DMS 273 (cell line): ENCODE measurements around the gene NFATC3.

ENCODE experiments used
- DNase-seq: peaks from one replicate; lab custom pipeline; 2025; ENCODE audit not compliant: unreplicated experiment; lab: John Stamatoyannopoulos, UW

Gene NFATC3

DNA sequence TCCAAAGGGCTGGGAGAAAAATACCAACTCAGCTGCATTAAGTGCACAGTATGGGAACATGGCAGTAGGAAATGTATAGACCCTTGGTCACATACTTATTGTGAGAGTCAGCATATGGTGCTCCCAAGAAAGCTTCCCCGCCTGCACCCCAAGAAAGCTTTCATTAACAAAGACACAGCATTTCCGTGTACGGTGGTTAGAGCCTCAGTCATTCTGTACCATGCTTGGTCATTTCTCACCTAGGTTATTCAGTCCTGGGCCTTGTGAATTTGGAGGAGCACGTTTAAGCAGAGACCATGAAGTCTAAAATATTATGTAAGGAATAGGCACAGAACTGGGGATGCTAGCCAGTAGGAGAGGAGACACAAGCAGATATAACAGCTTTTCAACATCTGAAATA lies 94.7 kb downstream of the NFATC3 start:
- no peak for DNase-seq

DNA sequence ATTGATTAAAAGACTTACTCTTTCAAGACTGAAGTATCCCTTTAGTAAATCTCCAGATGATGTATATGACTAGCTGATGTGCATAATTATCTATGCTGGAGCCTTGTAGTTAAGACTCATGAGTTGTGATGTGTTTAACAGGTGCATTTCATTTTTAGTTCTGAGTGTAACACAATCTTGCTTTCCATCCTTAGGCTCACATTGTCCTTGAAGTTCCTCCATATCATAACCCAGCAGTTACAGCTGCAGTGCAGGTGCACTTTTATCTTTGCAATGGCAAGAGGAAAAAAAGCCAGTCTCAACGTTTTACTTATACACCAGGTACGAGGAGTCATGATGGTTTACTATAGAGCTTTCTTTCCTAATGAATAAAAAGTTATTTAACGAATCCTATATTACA lies 97.9 kb downstream of the NFATC3 start:
- no peak for DNase-seq

DNA sequence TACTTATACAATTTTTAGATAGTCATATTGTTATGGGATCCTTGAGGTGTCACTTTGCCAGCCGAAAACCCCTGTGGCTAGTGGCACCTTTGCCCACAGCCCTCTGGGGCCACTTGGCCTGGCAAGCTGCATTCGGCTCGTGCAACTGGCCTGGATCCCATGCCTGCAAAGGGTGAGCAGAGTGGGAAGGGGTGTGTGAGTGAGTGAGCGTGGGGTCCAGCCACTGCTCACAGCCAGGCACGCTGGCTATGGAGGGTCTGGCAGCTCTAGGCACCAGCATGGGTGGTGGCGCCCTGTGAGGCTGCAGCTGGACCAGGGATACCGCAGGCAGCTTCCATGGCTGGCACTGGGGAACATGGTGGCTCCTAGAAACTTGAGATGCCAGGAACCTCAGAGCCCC lies 101.7 kb downstream of the NFATC3 start:
- DNase-seq, result no peak

DNA sequence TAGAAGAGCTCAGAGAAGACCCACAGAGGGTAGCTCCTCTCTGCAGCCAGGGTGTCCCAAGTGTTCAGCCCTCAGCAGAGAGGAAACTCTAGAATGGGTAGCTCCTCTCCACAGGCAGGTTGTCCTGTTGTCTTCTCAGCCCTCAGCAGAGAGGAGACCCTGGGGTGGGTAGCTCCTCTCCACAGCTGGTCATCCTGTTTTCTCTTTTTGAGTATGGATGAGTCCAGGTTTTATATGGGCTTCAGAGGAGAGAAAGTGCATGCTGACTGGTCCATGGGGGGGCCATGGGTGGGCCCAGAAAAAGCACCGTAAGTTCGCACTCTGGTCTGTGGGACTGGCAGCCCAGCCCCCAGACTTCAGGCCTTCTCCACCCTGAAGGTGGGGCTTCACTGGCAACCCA lies 102.3 kb downstream of the NFATC3 start:
- DNase-seq, result no peak

DNA sequence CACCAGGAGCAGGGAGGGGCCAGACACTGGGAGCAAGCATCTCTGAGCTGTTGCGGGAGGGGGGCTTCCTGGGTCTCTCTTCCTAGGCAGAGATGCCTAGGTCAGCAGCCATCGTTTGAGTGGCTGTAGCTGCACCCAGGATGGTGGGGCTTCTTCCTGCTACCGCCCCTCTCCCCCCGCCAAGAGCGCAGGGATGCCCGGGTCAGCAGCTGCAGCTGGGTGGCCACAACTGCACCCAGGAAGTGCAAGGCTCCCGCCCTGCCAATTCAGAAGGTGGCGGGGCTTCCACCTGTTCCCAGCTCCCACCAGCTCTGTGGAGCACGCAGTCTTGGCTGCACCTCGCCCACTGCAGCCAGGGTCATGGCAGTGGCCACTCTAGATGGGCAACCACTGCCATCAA lies 103.0 kb downstream of the NFATC3 start:
- no peak for DNase-seq

DNA sequence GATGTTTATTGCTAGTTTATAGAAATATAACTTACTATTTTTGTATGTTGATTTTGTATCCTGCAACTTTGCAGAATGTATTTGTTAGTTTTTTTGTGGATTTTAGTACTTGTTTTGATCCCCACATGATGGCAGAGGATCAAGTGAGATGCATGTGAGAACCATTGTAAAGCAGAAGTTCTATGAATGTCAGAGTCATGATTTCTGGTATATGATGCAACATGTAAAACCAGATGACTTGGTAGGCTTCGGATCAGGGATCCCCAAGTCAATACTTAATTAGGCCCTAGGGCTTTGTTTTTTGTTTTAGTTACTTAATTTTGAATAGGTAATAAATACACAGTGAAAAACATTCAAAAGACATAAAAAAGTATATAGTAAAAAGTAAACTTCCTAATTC lies 104.9 kb downstream of the NFATC3 start:
- no peak for DNase-seq

DNA sequence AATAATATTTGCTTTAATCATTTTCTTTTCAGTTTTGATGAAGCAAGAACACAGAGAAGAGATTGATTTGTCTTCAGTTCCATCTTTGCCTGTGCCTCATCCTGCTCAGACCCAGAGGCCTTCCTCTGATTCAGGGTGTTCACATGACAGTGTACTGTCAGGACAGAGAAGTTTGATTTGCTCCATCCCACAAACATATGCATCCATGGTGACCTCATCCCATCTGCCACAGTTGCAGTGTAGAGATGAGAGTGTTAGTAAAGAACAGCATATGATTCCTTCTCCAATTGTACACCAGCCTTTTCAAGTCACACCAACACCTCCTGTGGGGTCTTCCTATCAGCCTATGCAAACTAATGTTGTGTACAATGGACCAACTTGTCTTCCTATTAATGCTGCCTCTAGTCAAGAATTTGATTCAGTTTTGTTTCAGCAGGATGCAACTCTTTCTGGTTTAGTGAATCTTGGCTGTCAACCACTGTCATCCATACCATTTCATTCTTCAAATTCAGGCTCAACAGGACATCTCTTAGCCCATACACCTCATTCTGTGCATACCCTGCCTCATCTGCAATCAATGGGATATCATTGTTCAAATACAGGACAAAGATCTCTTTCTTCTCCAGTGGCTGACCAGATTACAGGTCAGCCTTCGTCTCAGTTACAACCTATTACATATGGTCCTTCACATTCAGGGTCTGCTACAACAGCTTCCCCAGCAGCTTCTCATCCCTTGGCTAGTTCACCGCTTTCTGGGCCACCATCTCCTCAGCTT lies 105.8 kb downstream of the NFATC3 start:
- peak; percentile 41 for DNase-seq

DNA sequence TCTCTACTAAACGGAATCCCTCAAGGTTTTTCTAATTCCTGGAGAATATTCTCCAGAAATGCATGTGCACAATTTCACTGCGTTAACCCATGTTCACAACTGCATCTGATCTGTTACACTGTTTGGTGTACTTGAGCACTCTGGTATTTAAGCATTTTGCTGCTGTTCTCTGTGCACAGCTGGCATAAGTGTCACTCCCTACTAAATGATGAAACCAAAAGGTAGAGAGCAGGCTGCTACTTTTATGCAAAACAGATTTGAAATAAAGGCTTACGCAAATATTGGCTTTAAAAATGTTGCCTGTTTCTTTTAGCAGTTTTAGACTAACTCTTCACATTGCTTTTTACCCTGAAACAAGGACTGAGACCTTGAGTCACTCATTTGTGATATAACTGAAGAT lies 109.1 kb downstream of the NFATC3 start:
- DNase-seq, result no peak

DNA sequence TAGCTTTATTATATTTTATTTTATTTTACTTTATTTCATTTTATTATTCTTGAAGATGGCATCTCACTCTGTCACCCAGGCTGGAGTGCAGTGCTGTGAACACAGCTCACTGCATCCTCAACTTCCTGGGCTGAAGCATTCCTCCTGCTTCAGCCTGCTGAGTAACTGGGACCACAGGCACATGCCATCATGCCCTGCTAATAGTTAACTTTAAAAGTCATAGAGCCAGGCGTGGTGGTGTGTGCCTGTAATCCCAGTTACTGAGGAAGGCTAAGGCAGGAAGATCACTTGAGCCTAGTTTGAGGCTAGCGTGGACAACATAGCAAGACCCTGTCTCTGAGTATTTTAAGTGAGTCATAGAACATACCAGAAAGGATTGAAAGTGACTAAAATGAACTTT lies 112.1 kb downstream of the NFATC3 start:
- no peak for DNase-seq

DNA sequence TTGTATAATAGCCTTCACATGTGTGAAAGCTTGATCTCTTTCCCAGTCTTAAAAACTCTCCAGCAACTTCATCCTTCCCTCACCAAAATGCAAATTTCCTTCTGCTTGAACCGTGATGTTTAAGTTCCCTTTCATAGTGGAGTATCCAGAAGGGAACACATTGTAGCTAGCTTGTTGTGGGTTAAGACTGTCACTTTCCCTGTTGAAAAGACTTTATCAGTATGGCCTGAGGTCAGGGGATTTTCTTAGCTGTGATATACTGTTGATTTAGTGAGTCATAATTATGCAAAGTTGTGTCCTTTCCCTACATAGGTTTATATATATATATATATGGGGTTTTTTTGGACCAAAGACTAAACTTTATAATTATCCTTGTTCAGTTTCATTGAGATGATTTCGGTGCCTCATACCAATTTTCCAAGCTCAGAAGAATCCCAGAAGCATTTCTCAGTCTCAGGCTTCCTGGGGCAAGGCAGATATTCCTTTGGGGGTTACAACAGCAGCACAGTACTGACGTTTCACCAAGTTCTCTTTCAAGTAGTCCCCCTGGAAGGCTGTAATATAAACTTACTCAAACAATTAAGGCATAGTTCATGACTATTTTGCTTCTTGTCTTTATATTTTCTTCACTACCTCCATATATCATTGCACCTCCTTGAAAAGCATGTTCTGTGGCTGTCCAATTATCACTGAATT lies 115.1 kb downstream of the NFATC3 start:
- DNase-seq, result no peak

DNA sequence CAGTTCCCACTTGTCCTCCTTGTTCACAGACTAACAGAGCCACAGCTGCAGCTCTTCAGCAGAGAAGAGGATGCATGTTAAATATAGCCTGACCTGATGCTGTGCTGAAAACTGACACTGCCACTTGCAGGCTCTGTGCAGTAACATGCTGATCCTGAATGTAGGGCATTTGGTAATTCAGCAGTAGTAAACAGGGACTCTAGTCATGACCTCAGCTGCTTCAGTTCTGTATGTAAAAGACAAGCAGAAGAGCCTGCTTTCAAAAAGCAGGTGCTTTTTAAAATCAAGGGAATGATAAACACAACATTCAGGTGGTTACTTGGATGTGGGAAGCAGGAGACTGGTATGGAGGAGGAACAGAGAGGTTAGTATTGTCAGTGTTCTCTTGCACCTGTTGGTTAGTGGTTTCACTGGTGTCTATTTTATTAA lies 116.9 kb downstream of the NFATC3 start:
- peak; percentile 36 for DNase-seq

DNA sequence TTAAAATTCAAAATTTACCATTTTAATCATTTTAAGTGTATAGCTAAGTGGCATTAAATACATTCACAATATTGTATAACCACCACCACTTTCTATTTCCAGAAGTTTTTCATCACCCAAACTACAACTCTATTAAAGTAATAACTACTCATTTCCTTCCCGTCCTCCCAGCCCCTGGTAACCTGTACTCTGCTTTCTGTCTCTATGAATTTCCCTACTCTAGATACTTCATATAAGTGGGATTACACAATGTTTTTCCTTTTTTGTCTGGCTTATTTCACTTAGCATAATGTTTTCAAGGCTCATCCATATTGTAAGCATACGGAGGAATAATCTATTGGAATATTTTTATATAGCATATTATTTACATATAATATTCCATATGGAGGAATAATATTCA lies 121.1 kb downstream of the NFATC3 start:
- DNase-seq, result no peak

DNA sequence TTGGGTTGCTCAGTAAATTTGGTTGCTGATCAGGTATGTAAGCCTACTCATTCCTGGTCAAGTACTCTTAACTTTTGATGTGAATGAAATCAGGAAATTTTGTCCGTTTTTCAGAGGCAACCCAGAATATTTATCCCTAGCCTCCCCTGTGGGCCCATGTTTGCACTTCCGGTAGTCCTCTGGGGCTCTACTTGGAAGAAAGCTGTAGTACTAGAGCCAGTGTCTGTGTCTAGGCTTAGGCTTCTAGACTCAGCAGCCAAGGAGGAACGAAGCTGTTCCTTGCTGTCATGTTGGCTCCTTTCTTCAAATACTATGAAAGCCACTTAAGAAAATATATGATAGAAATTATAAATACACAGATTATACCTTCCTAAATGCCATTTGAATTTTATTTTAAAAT lies 129.6 kb downstream of the NFATC3 start:
- no peak for DNase-seq

DNA sequence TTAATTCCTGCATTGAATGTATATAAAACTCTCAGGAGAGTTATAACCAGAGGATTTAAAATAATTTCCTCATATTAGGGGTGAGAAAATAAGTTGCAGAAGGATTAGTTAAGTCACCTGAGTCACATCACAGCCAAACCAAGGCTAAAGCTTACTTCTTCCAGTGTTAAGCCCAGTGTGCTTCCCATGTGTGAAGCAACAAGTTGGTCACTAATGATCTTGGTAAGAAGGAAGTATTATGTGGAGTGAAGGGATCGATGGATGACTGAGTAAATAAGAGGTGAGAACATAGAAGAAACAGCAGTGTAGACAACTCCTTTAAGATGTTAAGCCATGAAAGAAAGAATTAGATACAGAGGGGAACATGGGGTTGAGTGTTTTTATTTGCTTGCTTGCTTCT lies 130.1 kb downstream of the NFATC3 start:
- no peak for DNase-seq

DNA sequence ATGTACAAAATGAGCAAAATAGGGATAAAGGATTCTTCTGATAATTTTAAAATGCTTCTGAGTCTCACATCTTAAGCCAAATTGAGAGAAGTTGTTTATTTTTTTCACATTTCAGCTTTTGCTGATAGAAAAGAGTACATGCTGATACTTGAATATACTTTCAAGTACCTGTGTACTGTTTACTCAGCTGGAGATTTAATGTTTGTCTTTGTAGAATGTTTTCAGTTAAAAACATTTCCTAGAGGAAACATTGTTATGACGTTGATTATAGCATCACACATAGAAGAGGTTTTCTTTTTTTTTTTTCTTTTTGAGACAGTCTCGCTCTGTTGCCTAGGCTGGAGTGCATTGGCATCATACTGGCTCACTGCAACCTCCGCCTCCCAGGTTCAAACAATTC lies 131.1 kb downstream of the NFATC3 start:
- no peak for DNase-seq

DNA sequence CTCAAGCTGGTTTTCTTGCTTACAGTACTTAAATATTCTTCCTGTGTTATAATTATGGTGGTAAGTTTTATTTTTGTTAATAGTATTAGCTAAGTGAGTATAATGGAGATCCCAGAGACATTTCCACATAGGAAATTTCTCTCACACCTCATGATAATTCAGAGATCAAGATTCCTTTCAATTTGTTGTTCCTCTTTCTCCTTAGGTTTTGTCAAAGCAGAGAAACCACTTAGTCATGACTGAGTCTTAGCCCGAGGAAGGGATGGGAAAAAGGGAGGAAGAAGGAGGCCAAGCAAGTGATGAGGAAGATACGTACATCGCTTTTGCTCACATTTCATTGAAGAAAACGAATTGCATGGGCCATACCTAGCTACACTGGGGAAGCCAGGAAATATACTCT lies 132.3 kb downstream of the NFATC3 start:
- no peak for DNase-seq

DNA sequence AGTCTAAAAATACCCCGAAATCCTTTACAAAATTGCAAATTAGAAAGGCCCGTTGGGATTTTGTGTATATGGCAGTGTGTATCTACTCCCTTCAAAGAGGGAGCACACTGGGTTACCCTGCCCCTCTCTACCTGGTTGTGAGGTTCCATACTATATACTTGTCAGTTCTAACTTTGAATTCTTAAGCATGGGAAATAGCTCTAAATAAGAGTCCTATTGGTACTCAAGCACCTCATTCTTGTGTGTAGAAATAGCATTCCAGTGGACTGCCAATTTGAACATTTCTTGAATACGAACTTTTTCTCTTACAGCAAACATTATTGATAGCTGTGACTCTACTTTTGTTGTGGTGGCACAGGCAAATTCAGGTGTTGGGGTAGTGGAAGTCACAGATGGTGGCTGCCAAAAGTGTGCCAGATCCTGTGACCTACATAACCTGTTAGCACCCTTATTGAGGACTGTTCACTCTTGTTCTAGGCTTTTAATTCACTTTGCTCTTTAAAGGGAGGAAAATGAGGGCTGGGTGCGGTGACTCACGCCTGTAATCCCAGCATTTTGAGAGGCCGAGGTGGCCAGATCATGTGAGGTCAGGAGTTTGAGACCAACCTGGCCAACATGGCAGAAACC lies 134.7 kb downstream of the NFATC3 start:
- DNase-seq, result no peak

DNA sequence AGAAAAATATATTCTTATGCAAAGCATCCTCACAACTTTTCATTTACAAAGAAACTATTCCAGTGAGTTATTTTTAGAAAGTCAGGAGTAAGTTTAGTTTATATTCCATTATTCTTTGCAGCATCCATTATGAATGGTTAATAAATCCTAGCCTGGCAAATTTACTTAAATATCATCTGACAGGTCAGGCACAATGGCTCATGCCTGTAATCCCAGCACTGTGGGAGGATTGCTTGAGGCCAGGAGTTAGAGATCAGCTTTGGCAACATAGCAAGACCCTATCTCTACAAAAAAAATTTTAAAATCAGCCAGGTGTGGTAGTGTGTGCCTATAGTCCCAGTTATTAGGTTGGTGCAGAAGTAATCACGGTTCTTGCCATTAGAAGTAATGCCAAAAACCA lies 137.9 kb downstream of the NFATC3 start:
- no peak for DNase-seq

DNA sequence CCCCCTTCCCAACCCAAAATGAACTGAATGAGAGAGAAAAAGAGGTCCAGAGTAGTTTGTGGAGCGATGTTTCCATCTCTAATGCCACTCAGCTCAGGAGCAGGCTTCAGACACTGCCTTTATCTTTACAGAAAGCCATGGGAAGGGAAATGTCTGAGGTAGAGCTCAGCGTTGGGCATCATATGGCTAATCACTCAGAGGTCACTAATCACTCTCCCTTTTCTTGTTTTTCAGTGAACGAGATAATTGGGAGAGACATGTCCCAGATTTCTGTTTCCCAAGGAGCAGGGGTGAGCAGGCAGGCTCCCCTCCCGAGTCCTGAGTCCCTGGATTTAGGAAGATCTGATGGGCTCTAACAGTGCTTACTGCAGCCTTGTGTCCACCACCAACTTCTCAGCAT lies 140.9 kb downstream of the NFATC3 start:
- DNase-seq, result no peak

DNA sequence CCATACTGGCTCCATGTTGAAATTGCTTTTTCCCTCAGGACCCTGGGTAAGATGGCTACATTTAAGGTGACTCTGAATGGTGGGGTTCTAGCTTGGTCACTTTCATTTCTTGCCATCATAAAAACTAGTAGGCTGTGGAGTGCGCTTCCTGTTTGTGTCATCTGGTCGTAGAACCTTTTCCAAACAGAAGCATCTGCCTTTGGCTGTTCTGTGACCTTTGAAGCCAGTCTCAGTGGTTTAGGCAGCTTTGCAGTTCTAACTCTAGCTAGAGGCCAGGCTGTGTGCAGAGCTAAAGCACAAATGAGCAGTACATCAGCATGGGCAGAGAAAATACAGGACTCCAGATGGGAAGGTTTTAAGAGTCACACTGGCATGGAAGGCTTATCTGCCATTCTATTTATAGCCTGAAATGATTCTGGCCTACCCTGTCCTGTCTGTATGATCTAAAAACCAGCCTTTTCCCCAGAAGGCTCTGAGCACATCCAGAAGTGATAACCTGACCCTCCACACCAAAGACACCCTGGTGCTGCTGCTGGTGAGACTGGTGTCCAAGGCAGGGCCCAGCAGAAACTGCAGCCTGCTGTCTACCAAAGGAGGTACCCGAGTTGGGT lies 142.1 kb downstream of the NFATC3 start:
- peak; percentile 62 for DNase-seq

DNA sequence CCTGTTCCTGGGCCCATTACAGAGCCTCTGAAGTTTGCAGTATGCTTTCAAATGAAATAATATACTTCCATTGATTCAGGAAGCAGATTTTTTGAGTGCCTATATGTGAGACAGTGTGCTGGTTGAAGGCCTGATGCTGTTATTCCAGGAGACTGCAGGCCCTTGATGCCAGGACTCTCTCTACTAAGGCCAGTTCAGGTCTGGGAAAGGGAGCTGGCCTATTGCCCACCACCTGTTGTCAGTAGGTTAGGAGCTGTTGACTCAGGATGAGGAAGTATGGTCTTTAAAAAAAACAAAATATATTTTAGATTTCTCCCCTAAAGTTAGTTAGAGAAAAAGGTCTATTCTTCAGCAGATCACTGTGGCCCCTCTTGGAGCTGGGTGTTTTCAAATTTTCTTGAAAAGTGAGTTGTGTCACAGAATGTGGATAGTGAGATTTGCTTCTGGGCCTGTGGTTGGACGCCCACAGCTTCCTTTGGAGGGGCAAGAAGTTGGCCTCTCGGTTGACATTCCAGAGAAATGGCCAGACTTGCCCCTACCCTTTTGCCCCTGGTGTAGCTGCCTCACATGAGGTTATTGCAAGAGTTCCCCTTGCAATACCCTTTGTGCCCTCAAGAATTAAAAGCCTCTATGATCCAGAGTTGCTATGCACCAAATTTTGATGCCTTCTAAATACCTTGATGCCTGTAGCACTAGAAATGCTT lies 142.8 kb downstream of the NFATC3 start:
- peak; percentile 43 for DNase-seq
